ENCODE results near the gene RRP9.

- no peak for TF ChIP-seq CTCF (IDR thresholded peaks at IDR 0.05)
- TF ChIP-seq POLR2A (IDR thresholded peaks at IDR 0.05), result no peak
Observed at GRCh38 chr3:51934139-51934850, 7.4 kb downstream of the RRP9 start.
